GM18520 (cell line): Measurements from ENCODE around the gene PPP6R2.

Source experiments
- ATAC-seq: cut with Tn5 transposase; IDR thresholded peaks from one replicate; pipeline ENCODE4 v1.9.1; 2021; ENCODE audit not compliant: unreplicated experiment

The PPP6R2 gene

DNA sequence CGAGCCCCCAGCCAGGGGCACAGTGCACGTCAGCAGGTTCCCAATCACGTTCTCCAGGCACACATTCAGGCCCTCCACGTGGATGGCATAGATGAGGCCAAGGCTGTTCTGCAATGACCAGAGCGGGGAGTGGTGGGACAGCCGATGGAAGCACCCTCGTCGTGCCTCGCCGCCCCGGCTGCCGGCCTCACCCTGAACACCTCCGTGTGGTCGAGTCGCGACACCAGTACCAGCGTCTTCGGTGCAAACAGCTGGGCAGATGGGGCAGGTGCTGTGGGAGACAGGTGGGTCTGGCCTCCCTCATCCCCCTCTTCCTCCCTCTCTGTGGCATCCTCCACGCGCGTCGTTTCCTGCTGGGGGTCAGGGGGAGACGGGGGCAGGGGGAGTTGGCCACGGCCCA, 124.2 kb downstream of the PPP6R2 start:
- ATAC-seq, result no peak

DNA sequence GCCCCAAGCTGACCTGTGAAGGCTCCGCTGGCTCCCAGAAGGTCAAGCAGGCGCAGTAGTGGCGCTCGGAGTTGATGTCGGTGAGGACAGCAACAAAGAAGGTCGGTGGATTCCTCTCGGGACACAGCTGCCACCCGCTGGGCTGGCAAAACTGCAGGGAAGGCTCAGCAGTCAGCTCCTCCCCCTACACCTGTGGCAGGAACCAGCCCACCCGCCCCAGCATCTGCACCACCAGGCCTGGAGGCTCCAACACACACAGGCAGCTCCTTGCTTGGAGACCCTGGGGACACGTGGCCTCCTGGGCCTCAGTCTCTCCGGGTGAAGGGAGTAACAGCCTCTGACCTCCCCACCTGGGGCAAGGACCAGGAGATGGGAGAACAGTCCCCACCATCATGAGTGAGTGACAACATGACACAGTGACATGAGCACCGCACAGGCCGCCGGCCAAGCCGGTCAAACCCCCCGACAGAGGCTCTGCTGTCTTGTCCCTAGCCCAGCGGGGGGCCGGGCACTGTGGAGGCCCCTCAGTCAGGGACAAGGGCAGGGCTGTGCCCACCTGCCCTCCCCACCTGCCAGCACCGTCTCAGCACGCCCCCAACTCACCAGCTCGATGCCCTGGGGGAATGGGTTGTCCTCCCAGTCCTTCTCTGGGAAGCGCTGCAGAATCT, 124.8 kb downstream of the PPP6R2 start:
- no peak for ATAC-seq

DNA sequence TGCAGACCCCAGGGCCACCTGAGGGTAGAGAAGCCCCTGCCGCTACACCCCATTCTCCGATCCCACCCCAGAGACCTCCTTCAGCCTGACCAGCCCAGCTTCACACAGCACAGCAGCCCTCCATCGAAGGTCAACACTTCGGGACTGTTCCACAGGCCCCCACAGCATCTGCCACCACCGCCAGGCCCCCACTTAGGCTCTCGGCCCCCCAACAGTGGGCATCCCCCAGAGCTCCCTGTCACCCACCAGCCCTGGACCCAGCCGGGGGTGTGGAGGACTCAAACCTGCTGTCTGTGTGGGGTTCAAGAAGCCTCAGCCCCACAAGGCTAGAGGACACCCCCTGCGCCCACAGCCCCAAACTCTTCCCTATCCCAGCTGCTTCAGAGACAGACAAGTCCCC, 125.5 kb downstream of the PPP6R2 start:
- no peak for ATAC-seq

DNA sequence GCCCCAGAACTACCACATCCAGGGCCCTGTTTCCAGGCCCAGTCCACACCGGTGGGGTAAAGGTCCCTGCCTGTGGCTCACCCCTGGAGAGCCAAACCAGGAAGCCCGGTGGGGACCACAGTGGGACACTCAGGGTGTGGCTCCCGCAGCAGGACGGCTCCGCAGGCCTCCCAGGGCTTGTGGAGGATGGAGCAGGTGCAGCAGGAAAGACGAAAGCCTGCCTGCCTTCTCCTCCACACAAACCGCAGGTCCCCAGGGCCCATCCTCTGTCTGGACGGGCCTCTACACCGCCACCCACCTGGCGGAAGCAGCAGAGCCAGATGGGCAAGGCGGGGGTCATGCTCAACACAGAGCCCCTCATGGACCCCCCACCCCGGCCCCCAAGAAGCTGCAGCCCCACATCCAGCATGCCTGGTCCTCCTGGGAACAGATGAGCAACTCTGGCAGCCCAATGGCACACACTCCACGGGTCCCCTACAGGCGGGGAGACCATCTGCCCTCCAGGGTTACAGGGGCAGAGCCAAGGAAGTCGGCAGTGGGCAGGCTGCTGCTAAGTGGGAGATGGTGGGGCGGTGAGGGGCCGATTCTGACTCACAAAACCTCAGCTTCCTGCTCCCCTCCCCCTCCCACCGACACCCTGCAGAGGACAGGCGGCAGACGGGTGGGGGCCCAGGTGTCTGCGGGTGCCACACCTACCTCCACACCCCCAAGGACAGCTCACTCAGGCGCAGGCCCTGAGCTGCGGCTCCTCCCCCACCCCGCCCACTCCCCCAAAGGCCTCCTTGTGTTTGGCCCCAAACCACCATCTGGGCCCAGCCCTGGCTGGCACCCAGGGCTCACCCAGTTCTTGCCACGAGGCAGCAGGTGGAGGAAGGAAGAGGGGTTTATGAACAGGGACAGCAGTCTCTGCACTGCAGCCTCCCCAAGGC, 126.5 kb downstream of the PPP6R2 start:
- ATAC-seq, result peak; percentile 31

DNA sequence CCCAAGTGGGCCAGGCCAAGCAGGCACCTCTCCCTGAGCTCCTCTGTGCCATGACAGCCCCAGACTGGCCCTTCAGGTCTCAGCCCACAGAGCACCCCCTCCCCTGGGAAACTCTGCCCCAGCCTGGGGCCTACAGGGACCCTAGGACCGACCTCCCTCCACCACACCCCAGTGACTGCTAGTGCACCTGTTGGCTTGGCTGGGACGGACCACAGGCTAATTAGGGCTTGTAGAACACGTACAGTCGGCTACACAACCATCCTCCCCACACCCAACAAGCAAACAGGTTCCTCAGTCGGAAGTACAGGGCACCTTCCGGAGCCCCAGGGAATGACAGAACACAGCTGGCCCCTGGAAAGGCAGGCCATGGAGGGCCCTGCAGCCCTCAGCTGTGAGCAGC, 127.4 kb downstream of the PPP6R2 start:
- no peak for ATAC-seq

DNA sequence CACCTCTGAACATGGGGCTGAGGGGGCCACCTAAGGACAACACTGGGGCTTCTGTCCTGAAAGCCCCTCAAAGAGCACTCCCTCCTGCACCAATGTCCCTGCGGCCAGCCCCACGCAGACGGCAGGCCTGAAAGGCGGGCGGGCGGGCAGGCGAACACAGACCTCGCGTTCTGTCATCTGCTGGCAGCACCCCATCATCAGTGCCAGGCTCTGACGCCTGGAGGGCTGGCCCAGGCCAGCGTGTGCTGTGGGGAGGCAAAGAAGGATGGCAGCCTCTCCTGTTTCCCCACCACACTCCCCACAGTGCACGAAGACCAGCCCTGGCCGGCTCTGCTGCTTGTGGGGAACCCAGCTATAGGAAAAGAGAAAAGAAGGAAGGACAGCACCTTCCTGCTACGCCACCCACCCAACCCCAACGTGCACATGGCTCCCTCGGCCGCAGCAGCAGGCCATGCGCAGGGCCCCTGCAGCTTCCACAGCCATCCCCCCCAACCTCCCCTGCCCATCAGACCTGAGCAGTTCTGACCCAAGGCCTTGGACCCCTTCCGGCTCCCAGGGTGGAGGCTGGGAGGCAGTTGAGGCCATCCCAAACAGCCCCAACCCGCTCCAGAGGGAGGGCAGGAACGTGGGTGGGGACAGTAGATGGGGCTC, 128.2 kb downstream of the PPP6R2 start:
- no peak for ATAC-seq

DNA sequence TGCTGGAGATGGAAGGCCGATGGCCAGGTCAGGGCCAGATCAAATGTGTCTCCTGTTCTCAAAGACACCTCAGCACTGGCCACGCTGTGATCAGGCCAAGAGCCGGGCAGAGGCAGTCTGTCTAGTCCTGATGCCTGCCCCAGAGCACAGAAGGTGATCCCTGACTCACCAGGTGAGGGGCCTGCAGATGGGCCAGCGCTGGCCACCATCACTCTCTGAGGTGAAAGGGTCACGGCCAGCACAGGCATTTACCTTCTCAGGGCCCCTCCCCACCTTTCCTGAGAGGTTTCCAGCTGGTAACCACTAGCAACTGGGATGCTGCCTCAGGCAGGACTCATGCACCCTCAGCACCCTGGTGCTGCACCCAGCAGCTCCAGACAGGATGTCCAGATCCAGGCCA, 128.8 kb downstream of the PPP6R2 start:
- no peak for ATAC-seq

DNA sequence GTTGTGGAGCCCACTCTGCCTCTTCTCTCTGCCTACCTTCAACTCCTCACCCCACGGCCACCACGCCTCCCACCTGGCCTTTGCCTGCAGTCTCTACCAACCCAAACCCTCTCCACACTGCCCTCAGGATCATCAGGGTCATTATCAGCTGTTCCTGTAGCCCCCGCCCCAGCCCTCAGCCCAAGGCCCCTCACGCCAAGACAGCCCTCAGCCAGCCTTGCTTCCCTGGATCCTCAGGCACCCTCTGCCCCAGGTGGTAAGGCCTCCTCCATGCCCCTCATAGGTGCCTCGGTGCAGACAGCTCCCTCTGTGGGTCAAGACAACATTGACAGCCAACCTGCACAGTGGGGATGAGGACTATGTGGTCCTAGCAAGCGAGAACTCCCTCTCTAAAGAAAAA, 130.0 kb downstream of the PPP6R2 start:
- ATAC-seq, result no peak

DNA sequence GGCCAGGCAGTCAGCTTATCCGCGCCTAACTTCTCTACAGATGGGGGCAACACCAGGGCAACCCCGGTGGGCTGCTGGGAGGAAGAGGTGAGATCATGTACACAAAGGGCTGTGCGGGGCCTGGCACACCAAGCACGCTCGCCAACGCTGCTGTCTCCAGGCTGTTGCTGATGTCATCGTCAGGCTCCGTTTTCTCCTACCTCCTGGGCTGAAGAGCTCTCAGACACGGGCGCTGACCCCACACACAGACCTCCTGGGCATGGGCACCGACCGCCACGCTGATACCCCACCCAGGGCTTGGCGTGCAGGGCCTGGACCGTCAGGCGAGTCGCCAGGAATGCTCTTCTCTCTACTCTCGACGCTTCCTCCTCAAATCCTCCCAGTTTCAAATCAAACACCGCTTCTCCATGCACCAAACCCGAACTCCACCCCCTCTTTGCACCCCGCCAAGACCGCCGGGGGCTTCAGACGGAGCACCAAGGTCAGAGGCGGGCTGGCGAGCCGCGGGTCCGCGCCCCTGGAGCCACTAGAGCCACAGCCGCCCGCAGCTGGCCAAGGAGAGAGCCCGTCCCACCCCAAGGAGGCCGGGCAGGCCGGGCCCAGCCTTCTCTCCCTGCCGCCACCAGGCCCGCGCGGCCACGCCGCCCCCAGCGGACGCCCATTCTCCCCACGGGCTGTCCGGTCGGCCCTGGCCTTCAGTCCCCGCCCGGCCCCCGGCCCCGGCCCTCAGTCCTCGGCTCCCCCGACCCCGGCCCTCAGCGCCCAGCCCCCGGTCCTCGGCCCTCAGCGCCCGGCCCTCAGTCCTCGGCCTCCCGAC, 130.9 kb downstream of the PPP6R2 start:
- ATAC-seq, result no peak

DNA sequence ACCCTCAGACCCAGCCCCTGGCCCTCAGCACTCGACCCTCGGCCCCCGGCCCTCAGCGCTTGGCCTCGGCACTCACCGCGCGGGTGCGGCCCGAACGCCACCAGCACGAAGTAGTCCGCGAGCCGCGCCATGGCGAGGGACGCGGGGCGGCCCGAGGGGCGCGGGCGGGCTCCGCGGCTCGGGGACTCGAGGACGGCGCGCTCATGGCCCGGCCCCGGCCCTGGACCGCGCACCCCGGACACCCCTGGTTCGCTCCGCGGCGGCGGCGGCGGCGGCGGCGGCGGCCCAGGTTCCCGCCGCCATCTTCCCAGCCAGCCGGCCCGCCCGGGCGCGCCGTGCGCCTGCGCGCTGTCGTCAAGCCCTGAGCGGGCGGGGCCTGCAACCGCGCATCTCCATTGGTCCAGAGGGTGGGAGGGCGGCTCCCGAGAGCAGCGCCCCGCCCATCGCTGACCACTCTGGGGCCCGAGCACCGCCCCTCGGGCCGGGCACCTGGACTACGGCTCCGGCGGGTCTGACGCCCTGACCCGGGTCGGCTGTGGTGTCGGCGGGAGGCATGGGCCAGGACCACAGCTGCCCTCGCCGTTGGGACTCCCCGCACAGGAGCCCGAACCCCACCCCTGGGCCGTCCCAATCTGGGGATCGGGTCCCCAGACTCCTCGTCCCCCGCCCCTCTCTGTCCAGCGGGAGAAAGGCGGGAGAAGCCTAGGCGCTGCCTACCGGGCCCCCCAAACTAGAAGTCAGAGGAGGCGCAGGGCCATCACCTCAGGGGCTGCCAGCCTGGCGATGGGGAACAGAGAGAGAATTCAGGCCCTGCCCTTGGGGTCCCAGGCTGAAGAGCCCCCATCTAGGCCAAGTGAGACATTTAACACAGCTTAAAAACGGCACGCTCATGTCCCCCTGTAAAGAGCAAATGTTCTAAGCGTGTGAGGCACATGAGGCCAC, 131.9 kb downstream of the PPP6R2 start, which contains the start of gene SBF1:
Gene SBF1, minus strand, starts transcription at position 326 of the 942 bp plus-strand sequence. Its CDS starts 195 bp downstream, at position 131.
- ATAC-seq, result peak; percentile 75

DNA sequence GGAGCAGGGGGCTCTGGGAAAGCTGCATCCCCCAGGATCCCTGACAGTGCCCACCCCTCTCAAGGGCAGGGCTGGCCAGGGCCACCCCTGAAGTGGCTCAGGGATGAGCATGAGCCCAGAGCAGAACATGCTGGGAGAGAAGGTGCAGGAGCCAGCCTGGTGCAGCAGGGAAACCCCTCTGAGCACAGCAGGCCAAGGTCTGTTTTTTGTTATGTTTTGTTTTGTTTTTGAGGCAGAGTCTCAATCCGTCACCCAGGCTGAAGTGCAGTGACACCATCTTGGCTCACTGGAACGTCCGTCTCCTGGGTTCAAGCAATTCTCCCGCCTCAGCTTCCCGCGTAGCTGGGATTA, 132.5 kb downstream of the PPP6R2 start:
- ATAC-seq, result no peak

DNA sequence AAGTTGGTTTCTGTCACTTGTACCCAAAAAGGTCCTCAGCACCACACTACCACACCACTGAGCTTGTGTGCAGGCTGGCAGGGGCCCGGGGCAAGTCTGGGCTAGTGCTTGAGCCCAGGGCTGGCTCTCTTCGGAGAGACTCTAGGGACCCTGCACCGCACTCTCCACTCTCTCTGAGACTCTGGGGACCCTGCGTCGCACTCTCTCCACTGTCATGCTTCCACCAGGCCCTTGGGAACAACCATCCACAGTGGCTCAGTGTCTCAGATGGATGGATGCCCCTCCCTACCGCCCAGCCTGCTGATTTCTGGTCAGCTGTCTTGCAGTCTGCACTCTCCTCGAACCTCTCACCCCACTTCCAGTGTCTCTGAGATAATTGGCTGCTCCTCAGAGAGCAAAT, 133.7 kb downstream of the PPP6R2 start:
- no peak for ATAC-seq

DNA sequence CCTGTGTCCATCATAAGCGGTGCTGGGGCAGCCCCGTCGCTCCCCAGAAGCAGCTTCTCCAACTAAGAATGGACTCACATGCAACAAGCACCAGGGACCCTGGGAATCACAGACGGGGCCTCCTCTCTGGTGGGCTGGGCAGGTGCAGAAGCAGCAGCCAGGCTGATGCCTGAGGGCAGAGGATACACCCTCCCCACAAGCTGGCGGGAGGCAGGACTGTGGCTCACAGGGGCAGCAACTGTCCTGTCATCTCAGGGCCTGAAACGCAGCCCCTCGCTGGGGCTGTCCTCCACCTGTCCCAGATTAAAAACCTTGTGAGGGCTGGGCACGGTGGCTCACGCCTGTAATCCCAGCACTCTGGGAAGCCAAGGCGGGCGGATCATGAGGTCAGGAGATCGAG, 134.8 kb downstream of the PPP6R2 start:
- ATAC-seq, result no peak

DNA sequence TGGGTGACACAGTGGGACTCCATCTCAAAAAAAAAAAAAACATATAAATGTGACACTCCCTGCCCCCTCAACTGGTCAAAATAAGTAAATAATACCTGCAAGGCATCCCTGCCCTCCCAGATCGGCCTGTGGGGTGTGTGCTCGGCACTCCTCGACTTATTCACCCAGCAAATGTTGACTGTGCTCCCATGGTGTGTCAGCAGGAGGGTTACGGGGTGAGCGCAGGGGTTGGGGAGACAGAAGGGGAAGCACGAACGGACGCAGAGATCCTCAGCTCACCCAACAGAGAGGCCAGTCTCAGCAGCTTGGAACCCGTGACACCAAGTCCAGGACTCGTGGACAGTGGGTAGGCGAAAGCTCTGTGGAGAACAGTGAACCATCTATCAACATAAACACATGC, 136.6 kb downstream of the PPP6R2 start:
- no peak for ATAC-seq

DNA sequence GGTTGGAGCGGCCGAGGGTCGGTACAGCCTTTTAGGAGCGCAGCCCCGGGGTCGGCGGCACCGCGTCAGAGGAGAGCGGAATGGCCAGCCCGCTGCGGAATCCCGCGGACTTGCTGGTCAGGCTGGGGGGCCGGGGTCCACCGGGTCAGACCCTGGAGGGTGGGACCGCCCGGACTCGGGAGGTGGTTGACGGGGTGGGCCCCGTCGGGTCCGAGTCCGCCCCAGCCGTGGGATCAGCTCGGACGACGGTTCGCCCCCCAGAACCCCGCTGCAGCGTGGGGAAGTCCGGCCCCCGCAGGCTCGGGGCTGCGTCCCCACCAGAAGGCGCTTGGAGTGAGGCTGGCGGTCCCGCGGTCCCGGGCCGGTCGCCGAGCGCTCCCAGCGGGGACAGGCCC, 137.9 kb downstream of the PPP6R2 start:
- no peak for ATAC-seq

DNA sequence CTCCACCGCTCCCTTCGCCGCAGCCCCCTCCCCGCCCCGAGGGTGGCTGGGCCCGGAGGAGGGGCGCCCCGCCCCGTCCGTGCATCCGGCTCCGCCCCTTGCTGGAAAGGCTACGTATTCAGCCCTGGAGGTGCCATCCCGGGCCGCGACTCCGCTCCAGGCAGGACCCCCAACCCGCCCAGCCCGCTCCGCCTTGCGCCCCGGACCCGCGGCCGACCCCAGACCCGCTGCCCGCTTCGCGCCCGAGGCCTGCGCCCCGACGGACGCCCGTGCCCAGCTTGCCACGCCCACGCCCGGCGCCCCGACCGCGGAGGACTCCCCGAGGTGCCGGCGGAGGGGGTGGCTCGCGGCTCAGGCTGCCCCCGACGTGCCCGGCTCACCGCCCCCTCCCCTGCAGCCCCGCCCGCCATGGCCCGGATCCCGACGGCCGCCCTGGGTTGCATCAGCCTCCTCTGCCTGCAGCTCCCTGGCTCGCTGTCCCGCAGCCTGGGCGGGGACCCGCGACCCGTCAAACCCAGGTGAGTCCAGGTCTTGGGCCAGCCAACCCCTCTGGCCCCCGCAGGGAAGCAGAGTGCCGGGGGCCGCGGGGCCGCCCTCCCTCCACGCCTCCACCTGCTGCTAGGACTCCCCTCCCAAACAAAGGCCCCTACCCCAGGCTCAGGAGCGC, 138.4 kb downstream of the PPP6R2 start, which contains the start of gene ADM2:
Gene ADM2, plus strand, starts transcription at position 104 of the 667 bp plus-strand sequence. Its CDS starts 305 bp downstream, at position 409.
- ATAC-seq, result no peak

DNA sequence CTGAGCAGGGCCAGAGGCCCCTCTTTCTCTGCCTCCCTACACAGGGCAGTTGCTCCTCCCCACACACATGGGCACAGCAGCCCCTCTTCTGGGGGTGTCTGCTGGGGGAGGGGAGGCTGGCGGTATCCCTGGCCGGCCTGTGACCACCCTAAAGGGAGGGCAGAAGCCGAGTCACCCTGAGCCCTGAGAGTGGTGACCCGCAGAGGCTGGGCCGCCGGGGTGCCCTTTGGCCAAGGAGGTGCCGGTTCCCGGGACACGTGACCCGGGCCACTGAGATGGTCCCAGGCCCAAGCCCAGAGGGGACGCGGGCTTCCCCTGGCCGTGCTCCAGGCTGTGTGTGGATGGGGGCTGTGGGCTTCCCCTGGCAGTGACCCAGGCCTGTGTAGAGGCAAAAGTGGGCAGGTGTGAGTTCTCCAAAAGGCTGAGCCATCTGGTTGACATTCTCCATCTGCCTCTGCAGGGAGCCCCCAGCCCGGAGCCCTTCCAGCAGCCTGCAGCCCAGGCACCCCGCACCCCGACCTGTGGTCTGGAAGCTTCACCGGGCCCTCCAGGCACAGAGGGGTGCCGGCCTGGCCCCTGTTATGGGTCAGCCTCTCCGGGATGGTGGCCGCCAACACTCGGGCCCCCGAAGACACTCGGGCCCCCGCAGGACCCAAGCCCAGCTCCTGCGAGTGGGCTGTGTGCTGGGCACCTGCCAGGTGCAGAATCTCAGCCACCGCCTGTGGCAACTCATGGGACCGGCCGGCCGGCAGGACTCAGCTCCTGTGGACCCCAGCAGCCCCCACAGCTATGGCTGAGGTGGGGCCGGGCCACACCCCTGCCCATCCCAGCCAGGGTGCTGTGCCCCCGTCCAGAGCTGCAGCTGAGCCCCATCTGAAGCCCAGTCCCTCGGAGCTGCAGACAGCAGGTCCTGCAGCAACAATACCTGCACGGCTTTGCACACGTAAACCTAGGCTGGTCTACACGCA, 139.3 kb downstream of the PPP6R2 start:
- no peak for ATAC-seq

DNA sequence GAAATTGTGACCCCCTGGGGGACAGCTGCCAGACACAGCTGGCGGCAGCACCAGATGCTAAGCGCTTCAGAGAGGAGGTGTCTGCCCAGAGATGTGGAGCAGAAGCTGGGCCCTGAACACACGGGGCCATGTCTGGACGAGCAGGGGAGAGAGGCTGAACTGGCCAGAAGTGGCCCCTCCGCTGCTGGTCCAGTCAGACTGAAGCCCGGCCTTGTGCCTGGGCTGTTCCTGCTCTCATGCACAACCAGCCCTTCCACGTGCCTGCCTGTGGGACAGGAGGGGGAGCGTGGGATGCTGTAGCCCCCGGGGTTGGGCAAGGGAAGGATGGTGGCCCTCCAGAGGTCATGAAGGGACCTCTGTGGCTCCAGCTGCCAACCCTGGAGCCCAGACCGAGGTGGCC, 140.0 kb downstream of the PPP6R2 start:
- ATAC-seq, result no peak
